MM.1S (cell line): ENCODE results near the gene PKD1.

Experiments
- DNase-seq: peaks from one replicate; pipeline ENCODE4 v3.0.0-alpha.2; 2015
- H2AFZ ChIP-seq: fragments of 300-600 bp; sonication (generic); 2 replicates; pipeline ENCODE4 v1.6.0; 2016; ENCODE audit warnings: antibody characterized with exemption, low read length
- H3F3A ChIP-seq: fragments of 300-600 bp; sonication (generic); 2 replicates; pipeline ENCODE4 v1.6.1; 2016; ENCODE audit warnings: mild to moderate bottlenecking, antibody characterized with exemption, low read length, moderate library complexity, mixed read lengths; ENCODE audit not compliant: insufficient read depth
- H3K27ac ChIP-seq: fragments of 300-600 bp; sonication (generic); 2 replicates; pipeline ENCODE4 v1.5.1; 2016; ENCODE audit warnings: mild to moderate bottlenecking, low read length
- H3K27me3 ChIP-seq: fragments of 300-600 bp; sonication (generic); replicated peaks from 2 replicates; pipeline ENCODE4 v1.6.0; 2016; ENCODE audit warnings: low read length; ENCODE audit not compliant: insufficient read depth
- H3K36me3 ChIP-seq: fragments of 300-600 bp; sonication (generic); replicated peaks from 2 replicates; pipeline ENCODE4 v1.6.1; 2016; ENCODE audit warnings: mild to moderate bottlenecking, low read length, mixed read lengths; ENCODE audit not compliant: insufficient read depth
- H3K4me1 ChIP-seq: fragments of 300-600 bp; sonication (generic); 2 replicates; pipeline ENCODE4 v1.6.1; 2016; ENCODE audit warnings: low read length, mixed read lengths
- H3K4me2 ChIP-seq: fragments of 300-600 bp; sonication (generic); 2 replicates; pipeline ENCODE4 v1.6.0; 2016; ENCODE audit warnings: low read depth, low read length
- H3K4me3 ChIP-seq: fragments of 300-600 bp; sonication (generic); 2 replicates; pipeline ENCODE4 v1.5.1; 2016; ENCODE audit warnings: low read length, mixed read lengths
- H3K79me2 ChIP-seq: fragments of 300-600 bp; sonication (generic); 2 replicates; pipeline ENCODE4 v1.6.1; 2016; ENCODE audit warnings: mixed run types, low read length, mixed read lengths
- H3K9ac ChIP-seq: fragments of 300-600 bp; sonication (generic); 2 replicates; pipeline ENCODE4 v1.6.1; 2016; ENCODE audit warnings: low read length, mixed read lengths
- H3K9me2 ChIP-seq: fragments of 300-600 bp; sonication (generic); replicated peaks from 2 replicates; pipeline ENCODE4 v1.6.1; 2016; ENCODE audit warnings: mild to moderate bottlenecking, low read length, mixed read lengths; ENCODE audit not compliant: insufficient read depth
- H3K9me3 ChIP-seq: fragments of 300-600 bp; sonication (generic); replicated peaks from 2 replicates; pipeline ENCODE4 v1.6.1; 2016; ENCODE audit warnings: mild to moderate bottlenecking, low read length, mixed read lengths; ENCODE audit not compliant: insufficient read depth
- H4K20me1 ChIP-seq: fragments of 300-600 bp; sonication (generic); 2 replicates; pipeline ENCODE4 v1.6.1; 2016; ENCODE audit warnings: mild to moderate bottlenecking, low read length, moderate library complexity, mixed read lengths; ENCODE audit not compliant: insufficient read depth
- CTCF ChIP-seq: fragments of 300-600 bp; sonication (generic); IDR thresholded peaks from 2 replicates; pipeline ENCODE4 v1.5.1; 2016; ENCODE audit warnings: antibody characterized with exemption, low read length, mixed read lengths
- EZH2 ChIP-seq: fragments of 300-600 bp; sonication (generic); optimal IDR thresholded peaks from 2 replicates; pipeline ENCODE3; 2017; ENCODE audit warnings: low read depth, mild to moderate bottlenecking, antibody characterized with exemption, low read length, mixed read lengths
- EZH2phosphoT487 ChIP-seq: fragments of 300-600 bp; sonication (generic); IDR thresholded peaks from 2 replicates; pipeline ENCODE4 v1.6.1; 2018; ENCODE audit warnings: antibody characterized with exemption, low read length

The PKD1 gene

GRCh38 chr16:2056681-2057407 lies 78.9 kb downstream of the PKD1 start:
- no peak overlapping the region for H3K4me3 ChIP-seq
- H3K4me2 ChIP-seq, result no peak overlapping the region
- no peak overlapping the region for H3K27ac ChIP-seq
- H3K9me2 ChIP-seq, result no peaks in the 10 kb centered on the region
- no peaks in the 10 kb centered on the region for H4K20me1 ChIP-seq
- H2AFZ ChIP-seq, result no peak overlapping the region
- no peaks in the 10 kb centered on the region for H3K27me3 ChIP-seq
- H3K36me3 ChIP-seq, result no peaks in the 10 kb centered on the region
- no peaks in the 10 kb centered on the region for H3K79me2 ChIP-seq
- H3K9ac ChIP-seq, result no peak overlapping the region
- TF ChIP-seq EZH2phosphoT487, result no peak
- TF ChIP-seq EZH2, result no peak
- TF ChIP-seq CTCF, result no peak
- no peak for DNase-seq
- H3K4me1 ChIP-seq, result no peaks in the 10 kb centered on the region
- H3K9me3 ChIP-seq, result no peaks in the 10 kb centered on the region
- H3F3A ChIP-seq, result no peaks in the 10 kb centered on the region

- Histone ChIP-seq H3K4me2 (no peak overlapping the region), H3K4me1 (no peaks in the 10 kb centered on the region), H4K20me1 (no peaks in the 10 kb centered on the region), H3K27ac (no peak overlapping the region), H3K9ac (no peak overlapping the region), H3K79me2 (no peaks in the 10 kb centered on the region), H3K36me3 (no peaks in the 10 kb centered on the region), H2AFZ (no peak overlapping the region), H3K9me3 (no peaks in the 10 kb centered on the region), H3K4me3 (no peak overlapping the region), H3K27me3 (no peaks in the 10 kb centered on the region), H3K9me2 (no peaks in the 10 kb centered on the region), H3F3A (no peaks in the 10 kb centered on the region)
- TF ChIP-seq CTCF, result no peak; the same call in 1 of the 2 replicates
- TF ChIP-seq EZH2, result no peak
- no peak for TF ChIP-seq EZH2phosphoT487
- no peak for DNase-seq
These were observed 79.6 kb downstream of the PKD1 start for GRCh38 chr16:2056077-2056476.

- no peaks in the 10 kb centered on the region for H3K9me2 ChIP-seq
- no peak for DNase-seq
- H3K27me3 ChIP-seq, result no peaks in the 10 kb centered on the region
- H3K27ac ChIP-seq, result no peak overlapping the region
- no peaks in the 10 kb centered on the region for H4K20me1 ChIP-seq
- no peak overlapping the region for H3K4me3 ChIP-seq
- peaks cover 1% of the 10 kb centered on the region; the same call in 1 of the 2 replicates for H3K79me2 ChIP-seq
- H3F3A ChIP-seq, result no peaks in the 10 kb centered on the region
- H3K36me3 ChIP-seq, result no peaks in the 10 kb centered on the region
- no peak overlapping the region for H2AFZ ChIP-seq
- no peaks in the 10 kb centered on the region for H3K9me3 ChIP-seq
- no peak overlapping the region for H3K9ac ChIP-seq
- no peaks in the 10 kb centered on the region for H3K4me1 ChIP-seq
- H3K4me2 ChIP-seq, result no peak overlapping the region
- no peak for TF ChIP-seq EZH2phosphoT487
These were observed 81.0 kb downstream of the PKD1 start for GRCh38 chr16:2054543-2055245.

GRCh38 chr16:2053897-2054296 lies 81.8 kb downstream of the PKD1 start:
- TF ChIP-seq EZH2phosphoT487 (no peak), EZH2 (no peak), CTCF (no peak)
- H3K27me3 ChIP-seq, result no peaks in the 10 kb centered on the region
- H3K36me3 ChIP-seq, result no peaks in the 10 kb centered on the region
- H3K9me3 ChIP-seq, result no peaks in the 10 kb centered on the region
- no peaks in the 10 kb centered on the region for H3K9me2 ChIP-seq
- H3K79me2 ChIP-seq, result peaks cover 9% of the 10 kb centered on the region
- no peaks in the 10 kb centered on the region for H3F3A ChIP-seq
- DNase-seq, result no peak
- no peaks in the 10 kb centered on the region; the same call in 1 of the 2 replicates for H3K4me1 ChIP-seq
- no peak overlapping the region for H3K27ac ChIP-seq
- no peaks in the 10 kb centered on the region for H4K20me1 ChIP-seq
- H2AFZ ChIP-seq, result no peak overlapping the region
- H3K4me3 ChIP-seq, result no peak overlapping the region
- H3K4me2 ChIP-seq, result no peak overlapping the region
- H3K9ac ChIP-seq, result no peak overlapping the region
